Testis (tissue), 2 donors: ENCODE measurements around the gene LRRC3.

Experiments used
- CTCF ChIP-seq, 3 experiments: fragments of 450-650 bp in 2 of 3; fragments of 200-600 bp in 1 of 3; sonication (generic) in 1 of 3; IDR thresholded peaks; one replicate each; pipeline ENCODE4 v1.5.1; 2016 to 2019; ENCODE audit warnings: antibody characterized with exemption in 3 of 3, mild to moderate bottlenecking in 2 of 3, moderate library complexity in 1 of 3
- POLR2A ChIP-seq: fragments of 450-650 bp; IDR thresholded peaks from one replicate; pipeline ENCODE4 v1.6.1; 2017; ENCODE audit warnings: antibody characterized with exemption, mild to moderate bottlenecking, moderate library complexity

- TF ChIP-seq CTCF (IDR thresholded peaks at IDR 0.05), result no peak
- no peak for TF ChIP-seq POLR2A
Measured at GRCh38 chr21:44450402-44450801, 4.9 kb upstream of the LRRC3 start.
